GM18861 (cell line): Measurements from ENCODE around the gene ITPK1.
"Not testable (repeated sequence)": the region's sequence is repeated elsewhere in the genome, so short reads cannot be mapped to it uniquely, and the experiment has no call there.

ENCODE experiments used
- ATAC-seq: cut with Tn5 transposase; IDR thresholded peaks from one replicate; pipeline ENCODE4 v1.9.1; 2021; ENCODE audit not compliant: unreplicated experiment

Gene ITPK1

GRCh38 chr14:93131257-93131820 is 15.6 kb upstream of the ITPK1 start:
- ATAC-seq: not testable (repeated sequence)

GRCh38 chr14:93128725-93129459 is 13.2 kb upstream of the ITPK1 start:
- no peak for ATAC-seq

DNA sequence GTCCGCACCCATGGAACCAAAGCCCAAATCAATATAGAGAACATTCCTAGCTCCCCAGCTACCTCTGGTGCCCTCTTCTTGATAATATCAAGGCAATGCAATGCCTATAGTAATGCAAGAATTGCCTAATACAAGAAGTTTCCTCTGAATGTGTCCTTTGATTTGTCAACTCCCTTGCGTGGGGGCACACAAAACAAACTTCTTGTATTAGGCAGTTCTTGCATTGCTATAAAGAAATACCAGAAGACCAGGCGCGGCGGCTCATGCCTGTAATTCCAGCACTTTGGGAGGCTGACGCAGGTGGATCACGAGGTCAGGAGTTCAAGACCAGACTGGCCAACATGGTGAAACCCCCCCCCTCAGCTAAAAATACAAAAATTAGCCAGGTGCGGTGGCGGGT is 10.4 kb upstream of the ITPK1 start:
- no peak for ATAC-seq

DNA sequence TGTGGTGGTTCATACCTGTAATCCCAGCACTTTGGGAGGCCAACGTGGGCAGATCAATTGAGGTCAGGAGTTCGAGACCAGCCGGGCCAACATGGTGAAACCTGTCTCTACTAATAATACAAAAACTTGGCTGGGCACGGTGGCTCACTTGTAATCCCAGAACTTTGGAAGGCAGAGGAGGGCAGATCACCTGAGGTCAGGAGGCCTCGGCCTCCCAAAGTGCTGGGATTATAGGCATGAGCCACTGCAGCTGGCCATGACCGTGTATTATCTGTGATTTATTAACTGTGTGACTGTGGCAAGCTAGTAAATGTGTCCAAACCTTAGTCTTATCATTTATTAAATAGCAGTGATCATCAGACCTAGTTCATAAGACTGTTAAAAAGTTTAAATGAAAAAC is 7.1 kb upstream of the ITPK1 start:
- no peak for ATAC-seq

DNA sequence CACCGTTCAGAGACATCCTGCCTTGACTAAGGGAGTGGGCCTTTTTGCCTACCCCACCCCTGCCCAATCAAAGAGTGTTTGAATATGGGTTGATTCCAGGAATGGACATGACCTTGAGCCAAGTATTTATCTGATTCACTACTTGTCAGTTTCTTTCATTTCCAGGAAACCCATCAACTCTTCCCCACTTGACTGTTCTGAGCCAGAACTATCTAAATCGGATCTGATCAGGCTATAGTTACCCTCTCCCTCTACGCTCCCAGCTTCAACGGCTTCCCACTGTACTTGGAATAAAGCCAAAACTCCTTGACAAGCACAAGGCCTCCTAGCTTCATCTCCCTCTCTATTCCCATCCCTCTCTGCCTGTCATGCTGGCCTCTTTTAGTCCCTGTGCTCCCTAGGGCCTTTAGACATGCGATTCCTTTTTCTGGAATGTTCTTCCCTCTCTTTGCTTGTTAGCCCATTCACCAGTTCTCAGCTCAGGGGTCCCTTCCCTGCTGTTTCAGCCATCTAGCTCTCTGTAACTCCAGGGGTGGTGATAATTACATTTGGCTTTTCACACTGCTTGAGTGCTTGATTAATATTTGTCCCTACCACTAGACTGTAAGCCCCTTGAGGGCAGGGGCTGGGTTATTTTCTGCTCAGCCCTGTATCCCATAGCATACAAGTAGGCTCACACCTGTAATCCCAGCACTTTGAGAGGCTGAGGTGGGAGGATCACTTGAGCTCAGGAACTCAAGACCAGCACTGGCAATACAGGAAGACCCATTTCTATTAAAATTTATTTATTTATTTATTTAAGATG is 5.5 kb upstream of the ITPK1 start:
- ATAC-seq: no peak

DNA sequence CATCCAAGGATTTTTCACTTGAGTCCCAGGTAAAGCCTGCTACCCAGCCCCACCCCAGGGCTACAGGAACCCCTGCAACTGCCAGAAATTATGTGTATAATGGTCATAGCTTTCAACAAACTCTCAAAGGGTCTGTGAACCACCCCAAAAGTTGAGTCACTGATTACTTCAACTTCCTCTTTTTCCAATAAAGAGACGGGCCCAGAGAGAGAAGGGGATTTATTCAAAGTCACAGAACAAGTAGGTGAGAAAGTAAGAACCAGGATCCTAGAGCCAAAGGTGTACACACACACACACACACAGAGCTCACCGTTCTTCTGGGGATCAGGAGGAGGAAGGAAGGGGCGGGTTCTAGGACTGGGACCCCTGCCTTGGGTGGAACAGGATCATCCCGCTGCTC is 4.8 kb upstream of the ITPK1 start:
- ATAC-seq: no peak

DNA sequence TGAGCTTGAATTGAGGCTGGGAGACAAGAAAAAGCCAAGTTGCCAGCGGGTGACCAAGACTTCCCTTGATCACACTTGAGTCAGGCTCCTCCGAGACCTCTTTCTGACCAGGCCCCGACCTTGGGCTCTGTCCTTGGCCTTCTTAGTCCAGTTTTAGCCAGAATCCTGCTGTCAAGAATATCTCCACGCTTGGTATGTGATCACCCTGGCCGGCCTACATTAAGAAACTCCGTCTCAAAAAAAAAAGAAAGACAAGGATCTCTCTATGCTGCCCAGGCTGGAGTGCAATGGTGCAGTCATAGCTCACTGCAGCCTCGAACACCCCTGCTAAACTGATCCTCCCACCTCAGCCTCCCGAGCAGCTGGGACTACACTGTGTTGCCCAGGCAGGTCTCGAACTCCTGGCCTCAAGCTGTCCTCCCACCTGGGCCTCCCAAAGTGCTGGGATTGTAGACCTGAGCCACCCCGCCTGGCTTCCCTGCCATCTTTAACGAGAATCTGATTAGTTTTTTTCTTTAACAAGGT is 1.0 kb upstream of the ITPK1 start:
- no peak for ATAC-seq

GRCh38 chr14:93115069-93115820 is 480 bp downstream of the ITPK1 start:
- peak; percentile 62 for ATAC-seq

DNA sequence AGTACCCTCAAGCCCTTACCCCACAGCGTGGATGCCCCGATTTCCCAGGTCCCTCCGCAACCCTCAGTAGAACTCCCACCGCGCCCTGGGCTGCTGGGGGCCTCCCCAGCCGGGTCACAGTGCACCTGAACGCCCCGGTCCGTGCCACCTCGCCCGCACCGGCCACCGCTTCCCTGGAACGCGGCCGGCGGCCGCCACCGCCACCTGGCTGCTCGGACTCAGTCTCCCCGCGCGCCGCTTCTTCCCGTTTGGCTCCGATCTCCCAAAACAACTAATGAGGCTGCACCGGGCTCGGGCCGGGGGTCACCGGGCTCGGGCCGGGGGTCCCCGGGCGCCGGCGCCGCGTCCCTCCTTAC is 1.0 kb downstream of the ITPK1 start:
- ATAC-seq: peak; percentile 3

DNA sequence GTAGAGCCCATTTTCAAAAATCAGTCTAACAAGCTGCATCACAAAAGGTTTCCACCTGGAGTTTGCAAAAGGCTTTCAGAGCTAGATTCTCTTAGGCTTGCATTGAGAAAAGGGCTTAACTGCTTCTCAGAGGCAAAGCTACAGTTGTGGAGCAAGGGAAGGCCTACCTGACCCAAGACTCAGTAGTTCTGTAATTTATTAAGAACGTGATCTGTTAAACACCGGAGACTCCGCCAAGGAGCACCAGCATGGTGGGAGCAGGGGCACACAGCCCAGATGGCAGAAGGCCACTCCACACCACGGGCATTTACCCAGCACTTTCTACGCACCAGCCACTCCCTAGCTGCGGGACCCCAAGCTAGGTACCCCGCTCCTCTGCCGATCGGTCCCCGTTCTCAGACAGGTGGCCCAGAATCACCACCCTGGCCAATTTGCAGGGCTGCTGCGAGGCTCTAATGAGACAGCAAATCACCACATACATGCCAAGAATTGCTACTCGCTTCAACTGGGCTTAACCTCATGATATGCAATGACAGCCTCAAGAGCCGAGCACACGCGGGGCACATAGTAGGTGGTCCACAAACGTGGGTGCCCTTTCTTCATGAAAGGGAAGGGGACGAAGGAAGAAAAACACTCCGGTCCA is 1.5 kb downstream of the ITPK1 start:
- ATAC-seq: no peak

- no peak for ATAC-seq
Measured at GRCh38 chr14:93113678-93114067, 2.1 kb downstream of the ITPK1 start.

DNA sequence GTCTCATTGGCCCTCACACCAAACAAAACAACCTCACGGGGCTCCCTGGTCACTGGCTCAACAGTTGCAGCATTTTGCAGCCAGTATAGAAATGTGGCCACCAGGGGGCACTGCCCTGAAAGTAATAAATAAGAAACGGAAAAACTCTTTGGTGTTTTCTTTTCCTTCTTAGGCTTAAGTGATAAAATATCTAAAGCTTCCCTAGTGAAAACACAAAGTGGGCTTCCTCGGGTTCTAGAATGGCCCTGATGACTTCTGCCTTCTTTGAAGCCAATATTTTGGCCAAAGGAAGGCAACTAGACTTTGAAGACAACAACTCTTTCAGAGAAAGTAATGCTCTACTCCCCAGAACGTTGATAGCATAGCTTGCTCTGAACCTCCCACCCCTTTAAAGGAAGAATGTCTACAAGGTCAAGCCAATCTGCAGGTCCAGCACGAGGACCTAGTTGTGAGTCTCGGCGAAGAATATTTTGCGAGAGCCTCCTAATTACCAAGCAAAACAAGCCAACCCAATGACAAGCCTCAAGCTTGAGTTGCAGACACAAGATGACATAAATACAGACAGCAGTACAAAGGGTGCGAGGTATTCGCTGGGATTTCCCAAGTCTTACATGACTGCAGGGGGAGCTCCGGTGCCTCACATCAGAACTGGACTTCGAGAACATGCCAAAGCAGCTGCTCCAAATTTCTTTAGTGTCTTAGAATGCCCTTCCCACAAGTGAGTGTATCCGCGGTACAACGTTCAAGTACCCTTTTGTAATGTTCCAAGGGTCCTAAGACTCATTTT is 2.6 kb downstream of the ITPK1 start:
- ATAC-seq: peak; percentile 21

DNA sequence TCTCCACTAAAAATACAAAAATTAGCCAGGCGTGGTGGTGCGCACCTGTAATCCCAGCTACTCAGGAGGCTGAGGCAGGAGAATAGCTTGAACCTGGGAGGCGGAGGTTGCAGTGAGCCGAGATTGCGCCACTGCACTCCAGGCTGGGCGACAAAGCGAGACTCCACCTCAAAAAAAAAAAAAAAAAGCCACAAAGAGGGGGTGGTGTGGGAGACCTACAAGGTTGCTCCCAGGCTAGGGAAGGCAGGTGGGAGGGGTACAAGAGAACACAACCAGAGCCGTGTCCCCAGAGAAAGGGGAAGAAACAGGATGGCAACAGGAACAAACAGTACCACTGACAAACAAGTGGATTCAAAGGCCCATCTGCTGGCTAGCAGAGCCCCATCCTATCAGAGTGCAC is 4.2 kb downstream of the ITPK1 start:
- ATAC-seq: not testable (repeated sequence)

GRCh38 chr14:93110856-93111419 is 4.8 kb downstream of the ITPK1 start:
- no peak for ATAC-seq

- no peak for ATAC-seq
Measured at GRCh38 chr14:93109572-93110481, 5.9 kb downstream of the ITPK1 start.

- no peak for ATAC-seq
Measured at GRCh38 chr14:93108105-93108504, 7.6 kb downstream of the ITPK1 start.

- ATAC-seq: no peak
Measured at GRCh38 chr14:93107453-93107852, 8.3 kb downstream of the ITPK1 start.

DNA sequence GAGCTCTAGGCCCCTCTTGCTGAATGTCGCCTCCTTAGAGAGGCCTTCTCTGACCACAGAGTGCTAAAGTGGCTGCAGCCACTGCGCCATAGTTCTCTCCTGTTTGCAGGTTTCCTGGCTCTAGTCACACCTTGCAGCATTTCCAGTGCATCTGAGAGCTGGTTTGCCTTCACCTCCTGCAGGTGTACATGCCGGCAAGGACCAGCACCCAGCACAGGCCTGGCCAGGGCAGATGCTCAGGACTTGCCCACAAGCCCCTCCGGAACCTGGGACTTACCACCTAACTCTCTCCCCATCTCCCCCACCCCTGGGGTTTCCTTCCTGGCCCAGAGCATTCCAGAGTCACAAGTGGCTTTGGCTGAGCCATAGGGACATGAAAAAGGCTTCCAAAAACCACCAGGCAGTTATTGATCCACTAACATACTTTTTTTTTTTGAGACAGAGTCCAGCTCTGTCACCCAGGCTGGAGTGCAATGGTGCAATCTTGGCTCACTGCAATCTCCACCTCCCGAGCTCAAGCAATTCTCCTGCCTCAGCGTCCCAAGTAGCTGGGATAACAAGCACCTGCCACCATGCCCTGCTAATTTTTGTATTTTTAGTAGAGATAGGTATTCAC is 9.1 kb downstream of the ITPK1 start:
- no peak for ATAC-seq
